Liver (tissue), 9 donors: ENCODE data around the gene EIF3F. TPM values are rescaled to one million over a fixed set of nuclear protein-coding genes. Genes with fewer than 3 reads are reported as not detected.

Experiments
- DNase-seq: peaks from one replicate; pipeline ENCODE4 v3.0.0-alpha.2; 2017; ENCODE audit warnings: low spot score
- H3K27ac ChIP-seq, 2 donors: one replicate each; pipeline ENCODE4 v1.7.0; 2013; ENCODE audit warnings: inconsistent platforms in 2 of 2, low read length in 2 of 2, control low read depth in 1 of 2, low read depth in 1 of 2, mild to moderate bottlenecking in 1 of 2
- H3K27me3 ChIP-seq, 4 donors: one replicate each; pipeline versions ENCODE4 v1.6.1 to v1.7.0; 2013; ENCODE audit warnings: low read length in 3 of 4, inconsistent platforms in 1 of 4, mild to moderate bottlenecking in 1 of 4, moderate library complexity in 1 of 4; ENCODE audit not compliant: control insufficient read depth in 4 of 4, insufficient read depth in 4 of 4
- H3K36me3 ChIP-seq, 4 donors: one replicate each; pipeline versions ENCODE4 v1.6.1 to v1.7.0; 2013; ENCODE audit warnings: low read length in 3 of 4, mild to moderate bottlenecking in 3 of 4, low read depth in 1 of 4, moderate library complexity in 1 of 4; ENCODE audit not compliant: control insufficient read depth in 4 of 4, insufficient read depth in 3 of 4
- H3K4me1 ChIP-seq, 4 donors: one replicate each; pipeline versions ENCODE4 v1.6.1 to v1.7.0; 2013; ENCODE audit warnings: low read length in 3 of 4, mild to moderate bottlenecking in 3 of 4, moderate library complexity in 1 of 4; ENCODE audit not compliant: control insufficient read depth in 4 of 4, insufficient read depth in 4 of 4
- H3K4me3 ChIP-seq, 3 donors: one replicate each; pipeline versions ENCODE4 v1.6.1 to v1.7.0; 2013; ENCODE audit warnings: low read length in 3 of 3, control low read depth in 1 of 3, low read depth in 1 of 3, mild to moderate bottlenecking in 1 of 3
- H3K9ac ChIP-seq, 2 donors: one replicate each; pipeline ENCODE4 v1.7.0; 2013; ENCODE audit warnings: low read length in 2 of 2, mild to moderate bottlenecking in 2 of 2, moderate library complexity in 2 of 2, control low read depth in 1 of 2, low read depth in 1 of 2
- H3K9me3 ChIP-seq, 4 donors: one replicate each; pipeline versions ENCODE4 v1.6.1 to v1.7.0; 2013; ENCODE audit warnings: low read length in 3 of 4; ENCODE audit not compliant: control insufficient read depth in 4 of 4
- FOXA2 ChIP-seq: IDR thresholded peaks from 2 replicates; pipeline ENCODE4 v1.6.1; 2016; ENCODE audit warnings: antibody characterized with exemption
- GABPA ChIP-seq, 2 donors: IDR thresholded peaks in 1 of 2; conservative IDR thresholded peaks in 1 of 2; 2 replicates each; pipeline ENCODE4 v1.6.1; 2016; ENCODE audit warnings: antibody characterized with exemption in 2 of 2, mild to moderate bottlenecking in 1 of 2, moderate library complexity in 1 of 2
- HNF4A ChIP-seq, 2 donors: conservative IDR thresholded peaks; 2 replicates each; pipeline ENCODE4 v1.6.1; 2016; ENCODE audit warnings: antibody characterized with exemption in 2 of 2, mild to moderate bottlenecking in 2 of 2
- HNF4G ChIP-seq: IDR thresholded peaks from 2 replicates; pipeline ENCODE4 v1.6.1; 2016; ENCODE audit warnings: antibody characterized with exemption
- JUND ChIP-seq, 2 donors: IDR thresholded peaks; 2 replicates each; pipeline ENCODE4 v1.6.1; 2016; ENCODE audit warnings: antibody characterized with exemption in 2 of 2
- NR2F2 ChIP-seq: IDR thresholded peaks from 2 replicates; pipeline ENCODE4 v1.6.1; 2016; ENCODE audit warnings: antibody characterized with exemption
- REST ChIP-seq: IDR thresholded peaks from 2 replicates; pipeline ENCODE4 v1.6.1; 2016; ENCODE audit warnings: antibody characterized with exemption, mild to moderate bottlenecking
- RXRA ChIP-seq, 2 donors: IDR thresholded peaks; 2 replicates each; pipeline ENCODE4 v1.6.1; 2017 to 2018; ENCODE audit warnings: antibody characterized with exemption in 2 of 2, mild to moderate bottlenecking in 1 of 2
- SP1 ChIP-seq: IDR thresholded peaks from 2 replicates; pipeline ENCODE4 v1.6.1; 2018; ENCODE audit warnings: antibody characterized with exemption, mild to moderate bottlenecking
- TAF1 ChIP-seq: conservative IDR thresholded peaks from 2 replicates; pipeline ENCODE4 v1.6.1; 2016; ENCODE audit warnings: antibody characterized with exemption, mild to moderate bottlenecking
- WGBS: extraction: QIAGEN DNeasy Blood & Tissue Kit; methylation state at CpG from one replicate; pipeline ENCODE4 v1.1.7; 2013; 5-methylcytosine and 5-hydroxymethylcytosine counted together
- polyA plus RNA-seq, 2 donors: library from polyadenylated mRNA; stranded (reverse) in 1 of 2; unstranded in 1 of 2; fragments of 200-250 nt in 1 of 2; fragments of >200 nt in 1 of 2; fragmentation: Nextera tagmentation in 1 of 2; extraction: Ambion mirVana in 1 of 2; gene quantifications; one replicate each; pipeline versions ENCODE4 v1.2.1 to v1.2.3, GENCODE V29; 2013 to 2015
- total RNA-seq, 2 donors: library from RNA; depleted of rRNA; stranded (reverse); fragments of >200 nt; gene quantifications; one replicate each; pipeline ENCODE4 v1.2.3, GENCODE V29; 2014
- TF ChIP-seq, protein P1 (sequence below): IDR thresholded peaks from 2 replicates; pipeline ENCODE4 v1.6.1; 2016; ENCODE audit warnings: antibody characterized with exemption
- donor health status: healthy.
- donor health status: healthy.
- donor health status: healthy.
- donor health status: healthy.
- donor health status: healthy.

EIF3F gene
- total and polyA plus RNA-seq, 4 donors, result 59.4 to 246 (median 147) TPM

- 77% methylated on average over 7 of the region's 7 CpGs for WGBS
- H3K9me3 ChIP-seq, result no peaks in the 10 kb centered on the region
- no peaks in the 10 kb centered on the region for H3K27me3 ChIP-seq
- no peak overlapping the region for H3K4me3 ChIP-seq
- H3K36me3 ChIP-seq, result peaks cover 1 to 6% (median 4%) of the 10 kb centered on the region in 4 donors
- no peak overlapping the region for H3K9ac ChIP-seq
- no peak for DNase-seq
- H3K27ac ChIP-seq, result no peak overlapping the region
- H3K4me1 ChIP-seq, result no peaks in the 10 kb centered on the region
- TF ChIP-seq JUND (IDR thresholded peaks at IDR 0.05), result no peak
- TF ChIP-seq, protein P1, sequence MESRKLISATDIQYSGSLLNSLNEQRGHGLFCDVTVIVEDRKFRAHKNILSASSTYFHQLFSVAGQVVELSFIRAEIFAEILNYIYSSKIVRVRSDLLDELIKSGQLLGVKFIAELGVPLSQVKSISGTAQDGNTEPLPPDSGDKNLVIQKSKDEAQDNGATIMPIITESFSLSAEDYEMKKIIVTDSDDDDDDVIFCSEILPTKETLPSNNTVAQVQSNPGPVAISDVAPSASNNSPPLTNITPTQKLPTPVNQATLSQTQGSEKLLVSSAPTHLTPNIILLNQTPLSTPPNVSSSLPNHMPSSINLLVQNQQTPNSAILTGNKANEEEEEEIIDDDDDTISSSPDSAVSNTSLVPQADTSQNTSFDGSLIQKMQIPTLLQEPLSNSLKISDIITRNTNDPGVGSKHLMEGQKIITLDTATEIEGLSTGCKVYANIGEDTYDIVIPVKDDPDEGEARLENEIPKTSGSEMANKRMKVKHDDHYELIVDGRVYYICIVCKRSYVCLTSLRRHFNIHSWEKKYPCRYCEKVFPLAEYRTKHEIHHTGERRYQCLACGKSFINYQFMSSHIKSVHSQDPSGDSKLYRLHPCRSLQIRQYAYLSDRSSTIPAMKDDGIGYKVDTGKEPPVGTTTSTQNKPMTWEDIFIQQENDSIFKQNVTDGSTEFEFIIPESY, result no peak
- TF ChIP-seq SP1, result no peak
- no peak for TF ChIP-seq NR2F2
- TF ChIP-seq FOXA2, result no peak
- no peak for TF ChIP-seq REST
- TF ChIP-seq HNF4A (conservative IDR thresholded peaks at IDR 0.05), result no peak
- no peak for TF ChIP-seq GABPA (IDR thresholded peaks at IDR 0.05 in 1 of 2, conservative IDR thresholded peaks at IDR 0.05 in 1 of 2)
- no peak for TF ChIP-seq HNF4G
- no peak for TF ChIP-seq TAF1
Measured at GRCh38 chr11:8003187-8003586, 16.1 kb downstream of the EIF3F start.

GRCh38 chr11:8004008-8004407 is 16.9 kb downstream of the EIF3F start:
- Histone ChIP-seq H3K36me3 (peaks cover 0 to 3% (median 0%) of the 10 kb centered on the region in 4 donors), H3K4me1 (no peaks in the 10 kb centered on the region), H3K9ac (no peak overlapping the region), H3K27me3 (no peaks in the 10 kb centered on the region), H3K9me3 (no peaks in the 10 kb centered on the region), H3K27ac (no peak overlapping the region), H3K4me3 (no peak overlapping the region)
- TF ChIP-seq RXRA (IDR thresholded peaks at IDR 0.05), result no peak
- no peak for TF ChIP-seq REST
- TF ChIP-seq JUND (IDR thresholded peaks at IDR 0.05), result no peak
- no peak for TF ChIP-seq HNF4G
- no peak for TF ChIP-seq TAF1
- TF ChIP-seq HNF4A (conservative IDR thresholded peaks at IDR 0.05), result no peak
- no peak for TF ChIP-seq FOXA2
- no peak for DNase-seq
- 87% methylated on average over 2 of the region's 2 CpGs for WGBS
